PC-9 (cell line): ENCODE data around the gene MYOM3.

Experiments used
- EZH2 ChIP-seq: fragments of 200-600 bp; sonication (generic); IDR thresholded peaks from 2 replicates; pipeline ENCODE4 v1.8.0; 2017; ENCODE audit warnings: antibody characterized with exemption, low read depth
- TF ChIP-seq, protein P1 (sequence below): fragments of 200-600 bp; sonication (generic); conservative IDR thresholded peaks from 2 replicates; pipeline ENCODE4 v1.6.1; 2017; ENCODE audit warnings: mixed run types, antibody characterized with exemption, mild to moderate bottlenecking, moderate library complexity

DNA sequence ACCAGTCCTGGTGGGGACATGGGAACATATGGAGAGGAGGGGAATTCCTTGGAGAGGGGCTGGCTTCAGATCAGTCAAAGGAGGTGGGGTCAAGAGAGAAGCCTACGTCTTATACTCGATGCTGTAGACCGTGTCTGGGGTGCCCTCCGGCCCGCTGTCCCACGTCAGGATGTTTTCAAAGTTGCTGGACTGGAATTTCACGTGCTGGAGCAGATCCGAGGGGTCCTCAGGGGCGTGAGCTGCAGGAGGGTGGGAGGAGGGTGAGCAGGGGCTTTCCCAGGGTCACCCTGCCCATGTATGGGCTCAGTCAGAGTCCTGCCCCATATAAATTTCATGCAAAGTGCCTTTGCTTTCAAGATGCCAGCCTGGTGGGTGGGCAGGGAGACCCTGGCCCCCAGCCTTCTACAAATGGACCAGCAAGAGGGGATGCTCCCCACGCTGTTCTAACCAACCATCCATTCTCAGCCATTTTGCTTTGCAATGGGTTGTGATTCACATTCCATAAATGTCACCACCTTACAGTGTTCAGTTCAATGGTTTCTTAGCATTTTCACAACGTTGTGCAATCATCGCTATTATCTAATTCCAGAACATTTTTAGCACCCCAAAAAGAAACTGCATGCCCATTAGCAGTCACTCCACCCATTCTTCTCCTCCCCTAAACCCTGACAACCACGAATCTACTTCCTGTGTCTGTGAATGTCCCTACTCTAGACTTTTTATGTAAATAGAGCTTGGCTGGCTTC lies 26.7 kb upstream of the MYOM3 start:
- TF ChIP-seq, protein P1, sequence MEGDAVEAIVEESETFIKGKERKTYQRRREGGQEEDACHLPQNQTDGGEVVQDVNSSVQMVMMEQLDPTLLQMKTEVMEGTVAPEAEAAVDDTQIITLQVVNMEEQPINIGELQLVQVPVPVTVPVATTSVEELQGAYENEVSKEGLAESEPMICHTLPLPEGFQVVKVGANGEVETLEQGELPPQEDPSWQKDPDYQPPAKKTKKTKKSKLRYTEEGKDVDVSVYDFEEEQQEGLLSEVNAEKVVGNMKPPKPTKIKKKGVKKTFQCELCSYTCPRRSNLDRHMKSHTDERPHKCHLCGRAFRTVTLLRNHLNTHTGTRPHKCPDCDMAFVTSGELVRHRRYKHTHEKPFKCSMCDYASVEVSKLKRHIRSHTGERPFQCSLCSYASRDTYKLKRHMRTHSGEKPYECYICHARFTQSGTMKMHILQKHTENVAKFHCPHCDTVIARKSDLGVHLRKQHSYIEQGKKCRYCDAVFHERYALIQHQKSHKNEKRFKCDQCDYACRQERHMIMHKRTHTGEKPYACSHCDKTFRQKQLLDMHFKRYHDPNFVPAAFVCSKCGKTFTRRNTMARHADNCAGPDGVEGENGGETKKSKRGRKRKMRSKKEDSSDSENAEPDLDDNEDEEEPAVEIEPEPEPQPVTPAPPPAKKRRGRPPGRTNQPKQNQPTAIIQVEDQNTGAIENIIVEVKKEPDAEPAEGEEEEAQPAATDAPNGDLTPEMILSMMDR, result no peak
- no peak for TF ChIP-seq EZH2
